ENCODE results near the gene HIVEP1.

The HIVEP1 gene

GRCh38 chr6:12012038-12012557 lies at the start of gene HIVEP1:
TSS of gene HIVEP1 (plus strand) at chr6:12012312. CDS start at chr6:12015629, 3,317 bp downstream.
- peak; percentile 25 for DNase-seq (ENCODE audit: low spot score)

GRCh38 chr6:11963756-11964500 lies 48.2 kb upstream of the HIVEP1 start:
- DNase-seq (ENCODE audit: low spot score) = no peak

GRCh38 chr6:11964729-11965335 lies 47.3 kb upstream of the HIVEP1 start:
- DNase-seq (ENCODE audit: low spot score) = no peak

- DNase-seq (ENCODE audit: low spot score) = no peak
Observed at GRCh38 chr6:11965499-11965898, 46.6 kb upstream of the HIVEP1 start.

- DNase-seq (ENCODE audit: low spot score) = no peak
Observed at GRCh38 chr6:11968241-11968806, 43.8 kb upstream of the HIVEP1 start.

- DNase-seq (ENCODE audit: low spot score) = no peak
Observed at GRCh38 chr6:11969092-11969491, 43.0 kb upstream of the HIVEP1 start.

GRCh38 chr6:11970114-11970513 lies 42.0 kb upstream of the HIVEP1 start:
- DNase-seq (ENCODE audit: low spot score) = no peak

- DNase-seq (ENCODE audit: low spot score) = no peak
Observed at GRCh38 chr6:11971154-11971553, 41.0 kb upstream of the HIVEP1 start.

GRCh38 chr6:11972270-11972669 lies 39.8 kb upstream of the HIVEP1 start:
- DNase-seq (ENCODE audit: low spot score) = no peak

- no peak for DNase-seq (ENCODE audit: low spot score)
Observed at GRCh38 chr6:11972806-11973205, 39.3 kb upstream of the HIVEP1 start.

GRCh38 chr6:11973238-11973637 lies 38.9 kb upstream of the HIVEP1 start:
- no peak for DNase-seq (ENCODE audit: low spot score)

- DNase-seq (ENCODE audit: low spot score) = no peak
Observed at GRCh38 chr6:11974089-11974488, 38.0 kb upstream of the HIVEP1 start.

GRCh38 chr6:11975353-11975977 lies 36.6 kb upstream of the HIVEP1 start:
- no peak for DNase-seq (ENCODE audit: low spot score)

- DNase-seq (ENCODE audit: low spot score) = no peak
Observed at GRCh38 chr6:11976489-11976888, 35.6 kb upstream of the HIVEP1 start.

GRCh38 chr6:11977193-11977592 lies 34.9 kb upstream of the HIVEP1 start:
- DNase-seq (ENCODE audit: low spot score) = no peak

GRCh38 chr6:11977738-11978137 lies 34.4 kb upstream of the HIVEP1 start:
- DNase-seq (ENCODE audit: low spot score) = no peak

GRCh38 chr6:11978169-11978987 lies 33.7 kb upstream of the HIVEP1 start:
- no peak for DNase-seq (ENCODE audit: low spot score)

- no peak for DNase-seq (ENCODE audit: low spot score)
Observed at GRCh38 chr6:11979866-11980265, 32.2 kb upstream of the HIVEP1 start.

GRCh38 chr6:11983306-11983705 lies 28.8 kb upstream of the HIVEP1 start:
- no peak for DNase-seq (ENCODE audit: low spot score)

GRCh38 chr6:11987386-11987785 lies 24.7 kb upstream of the HIVEP1 start:
- no peak for DNase-seq (ENCODE audit: low spot score)

GRCh38 chr6:11989386-11989785 lies 22.7 kb upstream of the HIVEP1 start:
- DNase-seq (ENCODE audit: low spot score) = no peak

GRCh38 chr6:11992086-11992485 lies 20.0 kb upstream of the HIVEP1 start:
- no peak for DNase-seq (ENCODE audit: low spot score)

Measured in HuH-7.5 (cell line).